Adrenal gland (tissue), 5 donors: ENCODE results near the gene ZDHHC14.

Experiments
- POLR2A ChIP-seq, 2 donors: fragments of 450-650 bp; IDR thresholded peaks; one replicate each; pipeline ENCODE4 v1.6.1; 2017; ENCODE audit warnings: antibody characterized with exemption in 2 of 2, mild to moderate bottlenecking in 2 of 2, moderate library complexity in 1 of 2
- TF ChIP-seq, protein P1 (sequence below), 6 experiments: fragments of 450-650 bp in 4 of 6; fragments of 200-600 bp in 2 of 6; sonication (generic) in 1 of 6; IDR thresholded peaks; 1 replicate in 5 of 6; 2 replicates in 1 of 6; pipeline versions ENCODE4 v1.5.1 to v1.8.0; 2016 to 2021; ENCODE audit warnings: antibody characterized with exemption in 6 of 6, mild to moderate bottlenecking in 2 of 6, moderate library complexity in 1 of 6
- donor health status: DM: no; HTN: no; CAD: no.

DNA sequence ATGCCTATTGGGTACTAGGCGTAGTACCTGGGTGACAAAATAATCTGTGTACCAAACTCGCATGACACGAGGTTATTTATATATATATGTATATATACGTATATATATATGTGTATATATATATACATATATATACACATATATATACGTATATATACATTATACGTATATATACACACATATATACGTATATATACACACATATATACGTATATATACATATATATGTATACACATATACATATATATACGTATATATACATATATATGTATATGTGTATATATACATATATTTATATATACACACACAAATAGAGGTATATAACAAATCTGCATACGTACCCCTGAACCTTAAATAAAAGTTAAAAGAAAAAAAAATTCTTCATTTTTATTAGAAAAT lies 103.2 kb downstream of the ZDHHC14 start:
- TF ChIP-seq, protein P1, sequence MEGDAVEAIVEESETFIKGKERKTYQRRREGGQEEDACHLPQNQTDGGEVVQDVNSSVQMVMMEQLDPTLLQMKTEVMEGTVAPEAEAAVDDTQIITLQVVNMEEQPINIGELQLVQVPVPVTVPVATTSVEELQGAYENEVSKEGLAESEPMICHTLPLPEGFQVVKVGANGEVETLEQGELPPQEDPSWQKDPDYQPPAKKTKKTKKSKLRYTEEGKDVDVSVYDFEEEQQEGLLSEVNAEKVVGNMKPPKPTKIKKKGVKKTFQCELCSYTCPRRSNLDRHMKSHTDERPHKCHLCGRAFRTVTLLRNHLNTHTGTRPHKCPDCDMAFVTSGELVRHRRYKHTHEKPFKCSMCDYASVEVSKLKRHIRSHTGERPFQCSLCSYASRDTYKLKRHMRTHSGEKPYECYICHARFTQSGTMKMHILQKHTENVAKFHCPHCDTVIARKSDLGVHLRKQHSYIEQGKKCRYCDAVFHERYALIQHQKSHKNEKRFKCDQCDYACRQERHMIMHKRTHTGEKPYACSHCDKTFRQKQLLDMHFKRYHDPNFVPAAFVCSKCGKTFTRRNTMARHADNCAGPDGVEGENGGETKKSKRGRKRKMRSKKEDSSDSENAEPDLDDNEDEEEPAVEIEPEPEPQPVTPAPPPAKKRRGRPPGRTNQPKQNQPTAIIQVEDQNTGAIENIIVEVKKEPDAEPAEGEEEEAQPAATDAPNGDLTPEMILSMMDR (IDR thresholded peaks at IDR 0.05), result no peak
- TF ChIP-seq POLR2A (IDR thresholded peaks at IDR 0.05), result no peak
